HFF-Myc (cell line): Measurements from ENCODE around the gene ZNF782.

Experiments
- DNase-seq: peaks from one replicate; pipeline ENCODE4 v3.0.0-alpha.2; 2011; ENCODE audit warnings: low read depth; ENCODE audit errors: extremely low read depth
- H3K4me3 ChIP-seq: replicated peaks from 2 replicates; pipeline ENCODE4 v1.5.1; 2011; ENCODE audit warnings: low read depth, mild to moderate bottlenecking, control low read depth, low read length
- CTCF ChIP-seq: IDR thresholded peaks from 2 replicates; pipeline ENCODE4 v1.5.1; 2012; ENCODE audit warnings: mild to moderate bottlenecking, low read depth, low read length, control low read depth; ENCODE audit errors: missing control alignments

The ZNF782 gene

GRCh38 chr9:96784021-96784420 lies 70.3 kb downstream of the ZNF782 start:
- no peak for TF ChIP-seq CTCF
- H3K4me3 ChIP-seq, result no peak overlapping the region

GRCh38 chr9:96782235-96782634 lies 72.1 kb downstream of the ZNF782 start:
- no peak overlapping the region for H3K4me3 ChIP-seq
- no peak for TF ChIP-seq CTCF
- DNase-seq, result no peak

More at GRCh38 chr9:96784021-96784420, 70.3 kb downstream of the ZNF782 start:
- no peak for DNase-seq

- H3K4me3 ChIP-seq, result no peak overlapping the region
- TF ChIP-seq CTCF, result no peak
- DNase-seq, result no peak
These were observed 72.8 kb downstream of the ZNF782 start for GRCh38 chr9:96781552-96781951.

GRCh38 chr9:96779089-96779488 lies 75.2 kb downstream of the ZNF782 start:
- TF ChIP-seq CTCF, result no peak
- no peak for DNase-seq

GRCh38 chr9:96777426-96777864 lies 76.9 kb downstream of the ZNF782 start:
- H3K4me3 ChIP-seq, result peak overlapping the region; percentile 61
- DNase-seq, result no peak
- no peak for TF ChIP-seq CTCF

More at GRCh38 chr9:96779089-96779488, 75.2 kb downstream of the ZNF782 start:
- H3K4me3 ChIP-seq, result peak overlapping the region; percentile 61; the same call in 1 of the 2 replicates

GRCh38 chr9:96771124-96771523 lies 83.2 kb downstream of the ZNF782 start:
- DNase-seq, result no peak
- no peak for TF ChIP-seq CTCF

GRCh38 chr9:96769989-96770388 lies 84.3 kb downstream of the ZNF782 start:
- H3K4me3 ChIP-seq, result no peak overlapping the region
- DNase-seq, result no peak
- no peak for TF ChIP-seq CTCF

More at GRCh38 chr9:96771124-96771523, 83.2 kb downstream of the ZNF782 start:
- no peak overlapping the region for H3K4me3 ChIP-seq
